ENCODE results near the gene SEMA6A.

DNA sequence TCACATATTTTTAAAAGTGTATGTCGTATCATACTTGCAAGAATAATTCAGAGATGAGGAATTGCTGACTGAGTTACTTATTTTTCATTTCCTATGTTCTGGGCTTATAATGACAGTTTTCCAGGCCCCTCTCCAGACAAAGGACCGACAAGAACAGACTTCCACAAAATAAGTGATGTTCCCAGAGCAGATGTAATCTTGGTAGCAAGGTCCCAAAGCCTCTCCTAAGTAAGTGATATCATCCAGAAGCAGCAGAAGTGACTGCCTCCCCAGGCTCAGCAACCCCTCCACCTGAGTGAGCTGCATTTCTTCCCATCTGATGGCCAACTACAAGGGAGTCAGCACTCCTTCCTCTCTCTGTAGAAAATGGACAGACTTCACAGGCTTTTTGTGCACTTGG lies 57.1 kb downstream of the SEMA6A start:
- TF ChIP-seq FOXJ3 (CRISPR knock-in tag; IDR thresholded peaks at IDR 0.05): no peak
- no peak for TF ChIP-seq TAF1 (IDR thresholded peaks at IDR 0.05; ENCODE audit: borderline replicate concordance, low read depth, low read length)
- no peak for TF ChIP-seq CTCF (IDR thresholded peaks at IDR 0.05)
- no peak for TF ChIP-seq POLR2AphosphoS5 (IDR thresholded peaks at IDR 0.05; ENCODE audit: low read depth, low read length)
- no peak for TF ChIP-seq RCOR1 (IDR thresholded peaks at IDR 0.05; ENCODE audit: low read length)
- TF ChIP-seq EP300 (IDR thresholded peaks at IDR 0.05; ENCODE audit: borderline replicate concordance in 1 of 2, low read depth in 1 of 2, low read length in 1 of 2): no peak
- TF ChIP-seq RFX5 (IDR thresholded peaks at IDR 0.05; ENCODE audit: low read length): no peak
- TF ChIP-seq TEAD4 (IDR thresholded peaks at IDR 0.05; ENCODE audit: borderline replicate concordance, insufficient read depth): no peak
- TF ChIP-seq JUND (IDR thresholded peaks at IDR 0.05): no peak
- TF ChIP-seq SMC3 (IDR thresholded peaks at IDR 0.05; ENCODE audit: low read depth, low read length): no peak
- no peak for TF ChIP-seq RAD21 (IDR thresholded peaks at IDR 0.05; ENCODE audit: low read length)
